IMR-90 (cell line): ENCODE data around the gene MEGF6. TPM values are rescaled to one million over a fixed set of nuclear protein-coding genes. Genes with fewer than 3 reads are reported as not detected.

Source experiments
- ATAC-seq: fragments of 200-7000 bp; cut with Tn5 transposase; 2 replicates; pipeline ENCODE4 v1.9.1; 2020; ENCODE audit warnings: low read depth, mild to moderate bottlenecking, moderate library complexity
- BruUV-seq: library from RNA; stranded (reverse); fragments of 400-500 nt; replicated peaks from 2 replicates; lab custom pipeline; 2021; lab: Mats Ljungman, UMichigan
- CTCF ChIA-PET: fragments of 300-600 bp; formaldehyde crosslinking; extraction: SDS; loops from one replicate; lab custom pipeline; 2021; ENCODE audit warnings: antibody characterized with exemption; lab: Yijun Ruan, JAX
- POLR2A ChIA-PET: fragments of 300-600 bp; sonication (Branson Sonifier 250); formaldehyde crosslinking; loops from one replicate; lab custom pipeline; 2022; ENCODE audit warnings: antibody characterized with exemption; ENCODE audit not compliant: unreplicated experiment; lab: Charles Lee
- DNase-seq: peaks from one replicate; pipeline ENCODE4 v3.0.0; 2013
- H2AFZ ChIP-seq: replicated peaks from 2 replicates; pipeline ENCODE3; 2013; ENCODE audit warnings: low read length, mild to moderate bottlenecking; ENCODE audit not compliant: poor library complexity
- H2AK5ac ChIP-seq: 2 replicates; pipeline ENCODE4 v1.6.1; 2013; ENCODE audit warnings: low read depth, low read length, inconsistent platforms
- H2AK9ac ChIP-seq: replicated peaks from 2 replicates; pipeline ENCODE3; 2013; ENCODE audit warnings: mild to moderate bottlenecking, low read depth, low read length, moderate library complexity; ENCODE audit not compliant: poor library complexity
- H2BK120ac ChIP-seq: 2 replicates; pipeline ENCODE4 v1.6.1; 2013; ENCODE audit warnings: low read depth, low read length, inconsistent platforms
- H2BK15ac ChIP-seq: 3 replicates; pipeline ENCODE4 v1.6.1; 2013; ENCODE audit warnings: low read depth, low read length, inconsistent platforms
- H2BK20ac ChIP-seq: 2 replicates; pipeline ENCODE4 v1.6.1; 2013; ENCODE audit warnings: low read depth, mild to moderate bottlenecking, inconsistent platforms, low read length, moderate library complexity
- H2BK5ac ChIP-seq: 2 replicates; pipeline ENCODE4 v1.6.1; 2013; ENCODE audit warnings: mild to moderate bottlenecking, low read depth, low read length, inconsistent platforms; ENCODE audit not compliant: poor library complexity, severe bottlenecking
- H3K14ac ChIP-seq: replicated peaks from 2 replicates; pipeline ENCODE4 v1.6.1; 2013; ENCODE audit warnings: low read depth, low read length, inconsistent platforms
- H3K18ac ChIP-seq: 2 replicates; pipeline ENCODE4 v1.6.1; 2013; ENCODE audit warnings: low read depth, low read length, control low read depth
- H3K23ac ChIP-seq: 2 replicates; pipeline ENCODE4 v1.6.1; 2013; ENCODE audit warnings: low read depth, low read length, inconsistent platforms
- H3K27ac ChIP-seq: 2 replicates; pipeline ENCODE4 v1.5.1; 2013; ENCODE audit warnings: mild to moderate bottlenecking, control low read depth, low read length; ENCODE audit not compliant: insufficient read depth
- H3K27me3 ChIP-seq: 2 replicates; pipeline ENCODE4 v1.6.1; 2013; ENCODE audit warnings: low read length; ENCODE audit not compliant: control insufficient read depth, insufficient read depth
- H3K36me3 ChIP-seq: 2 replicates; pipeline ENCODE4 v1.6.1; 2013; ENCODE audit warnings: low read length, mixed read lengths; ENCODE audit not compliant: control insufficient read depth, insufficient read depth
- H3K4ac ChIP-seq: 2 replicates; pipeline ENCODE4 v1.6.1; 2013; ENCODE audit warnings: low read depth, low read length, inconsistent platforms
- H3K4me1 ChIP-seq: 2 replicates; pipeline ENCODE4 v1.6.1; 2013; ENCODE audit warnings: low read length, mixed read lengths; ENCODE audit not compliant: control insufficient read depth, insufficient read depth
- H3K4me2 ChIP-seq: 2 replicates; pipeline ENCODE4 v1.6.1; 2013; ENCODE audit warnings: low read depth, mild to moderate bottlenecking, control low read depth, low read length, moderate library complexity
- H3K4me3 ChIP-seq: 2 replicates; pipeline ENCODE4 v1.5.1; 2013; ENCODE audit warnings: low read depth, mild to moderate bottlenecking, control low read depth, low read length, moderate library complexity; ENCODE audit not compliant: insufficient read depth
- H3K56ac ChIP-seq: 2 replicates; pipeline ENCODE4 v1.6.1; 2013; ENCODE audit warnings: low read length, inconsistent platforms; ENCODE audit not compliant: insufficient read depth; ENCODE audit errors: extremely low read depth
- H3K79me1 ChIP-seq, 2 experiments: 2 replicates each; pipeline ENCODE4 v1.6.1; 2013; ENCODE audit warnings: low read length in 2 of 2, inconsistent platforms in 1 of 2, low read depth in 1 of 2
- H3K9ac ChIP-seq: 2 replicates; pipeline ENCODE4 v1.6.1; 2013; ENCODE audit warnings: low read depth, low read length, control low read depth
- H3K9me1 ChIP-seq: 2 replicates; pipeline ENCODE4 v1.6.1; 2013; ENCODE audit warnings: low read length, inconsistent platforms; ENCODE audit not compliant: insufficient read depth
- H3K9me3 ChIP-seq: 2 replicates; pipeline ENCODE4 v1.6.1; 2013; ENCODE audit warnings: low read length; ENCODE audit not compliant: control insufficient read depth, insufficient read depth
- H4K20me1 ChIP-seq: 2 replicates; pipeline ENCODE4 v1.6.1; 2013; ENCODE audit warnings: low read length, inconsistent platforms; ENCODE audit not compliant: insufficient read depth
- H4K5ac ChIP-seq: 2 replicates; pipeline ENCODE4 v1.6.1; 2013; ENCODE audit warnings: mild to moderate bottlenecking, low read depth, low read length, control low read depth
- H4K8ac ChIP-seq, 2 experiments: 2 replicates each; pipeline ENCODE4 v1.6.1; 2013; ENCODE audit warnings: low read depth in 2 of 2, low read length in 2 of 2, control low read depth in 1 of 2, inconsistent platforms in 1 of 2
- H4K91ac ChIP-seq: 2 replicates; pipeline ENCODE4 v1.6.1; 2013; ENCODE audit warnings: low read depth, low read length, inconsistent platforms; ENCODE audit not compliant: insufficient read depth
- BHLHE40 ChIP-seq: fragments of 150-350 bp; IDR thresholded peaks from 2 replicates; pipeline ENCODE4 v1.6.1; 2016; ENCODE audit warnings: mild to moderate bottlenecking, low read depth, low read length
- CHD1 ChIP-seq: IDR thresholded peaks from 2 replicates; pipeline ENCODE4 v1.6.1; 2012; ENCODE audit warnings: low read depth, low read length, improper control_type of control experiment
- CTCF ChIP-seq: conservative IDR thresholded peaks from 2 replicates; pipeline ENCODE4 v1.5.1; 2012; ENCODE audit warnings: mild to moderate bottlenecking, low read depth, low read length, improper control_type of control experiment
- FOS ChIP-seq: fragments of 150-350 bp; IDR thresholded peaks from 2 replicates; pipeline ENCODE4 v1.6.1; 2016; ENCODE audit warnings: low read depth, low read length
- MAZ ChIP-seq: IDR thresholded peaks from 2 replicates; pipeline ENCODE4 v1.6.1; 2012; ENCODE audit warnings: low read depth, mild to moderate bottlenecking, low read length, improper control_type of control experiment, moderate library complexity, borderline replicate concordance
- MXI1 ChIP-seq: IDR thresholded peaks from 2 replicates; pipeline ENCODE4 v1.6.1; 2012; ENCODE audit warnings: low read depth, mild to moderate bottlenecking, low read length, moderate library complexity, borderline replicate concordance
- NFE2L2 ChIP-seq: fragments of 150-350 bp; IDR thresholded peaks from 2 replicates; pipeline ENCODE4 v1.6.1; 2016; ENCODE audit warnings: low read depth, mild to moderate bottlenecking, low read length
- RAD21 ChIP-seq: IDR thresholded peaks from 2 replicates; pipeline ENCODE4 v1.6.1; 2012; ENCODE audit warnings: low read length, improper control_type of control experiment
- RCOR1 ChIP-seq: IDR thresholded peaks from 2 replicates; pipeline ENCODE4 v1.6.1; 2012; ENCODE audit warnings: mild to moderate bottlenecking, low read length, improper control_type of control experiment; ENCODE audit not compliant: insufficient replicate concordance
- WGBS, 2 experiments: methylation state at CpG; one replicate each; pipeline versions ENCODE4 v1.1.5 to v1.1.7; 2013; ENCODE audit warnings: missing lambda C conversion rate in 2 of 2; ENCODE audit not compliant: insufficient read length in 1 of 2; ENCODE audit errors: extremely low coverage in 2 of 2; 5-methylcytosine and 5-hydroxymethylcytosine counted together
- dilution Hi-C: fragments of 300-500 bp; cut with HindIII; formaldehyde crosslinking; loops from one replicate; pipeline ENCODE4 v1.14.3; 2018; ENCODE audit warnings: low sequenced_read_pairs; ENCODE audit not compliant: unreplicated experiment
- in situ Hi-C: fragments of 300-500 bp; cut with MboI; formaldehyde crosslinking; loops from 3 replicates; pipeline ENCODE4 v1.14.3; 2019; ENCODE audit warnings: low sequenced_read_pairs, inconsistent platforms, mixed read lengths
- intact Hi-C: fragments of 100-400 bp; cut with micrococcal nuclease; formaldehyde crosslinking; loops from 2 replicates; pipeline ENCODE4 v1.10.0; 2022
- polyA plus RNA-seq, 3 experiments: library from polyadenylated mRNA; depleted of rRNA; stranded (reverse); fragments of >200 nt; gene quantifications; 2 replicates each; pipeline ENCODE4 v1.2.3, GENCODE V29; 2012; ENCODE audit warnings: low replicate concordance in 1 of 3
- total RNA-seq: library from RNA; depleted of rRNA; stranded (reverse); fragments of >200 nt; gene quantifications from 2 replicates; pipeline ENCODE4 v1.2.3, GENCODE V29; 2012

MEGF6 gene
- total and polyA plus RNA-seq, 2 of the 4 experiments (the other 2 are of a cell fraction): 0.72 to 4.1 TPM

DNA sequence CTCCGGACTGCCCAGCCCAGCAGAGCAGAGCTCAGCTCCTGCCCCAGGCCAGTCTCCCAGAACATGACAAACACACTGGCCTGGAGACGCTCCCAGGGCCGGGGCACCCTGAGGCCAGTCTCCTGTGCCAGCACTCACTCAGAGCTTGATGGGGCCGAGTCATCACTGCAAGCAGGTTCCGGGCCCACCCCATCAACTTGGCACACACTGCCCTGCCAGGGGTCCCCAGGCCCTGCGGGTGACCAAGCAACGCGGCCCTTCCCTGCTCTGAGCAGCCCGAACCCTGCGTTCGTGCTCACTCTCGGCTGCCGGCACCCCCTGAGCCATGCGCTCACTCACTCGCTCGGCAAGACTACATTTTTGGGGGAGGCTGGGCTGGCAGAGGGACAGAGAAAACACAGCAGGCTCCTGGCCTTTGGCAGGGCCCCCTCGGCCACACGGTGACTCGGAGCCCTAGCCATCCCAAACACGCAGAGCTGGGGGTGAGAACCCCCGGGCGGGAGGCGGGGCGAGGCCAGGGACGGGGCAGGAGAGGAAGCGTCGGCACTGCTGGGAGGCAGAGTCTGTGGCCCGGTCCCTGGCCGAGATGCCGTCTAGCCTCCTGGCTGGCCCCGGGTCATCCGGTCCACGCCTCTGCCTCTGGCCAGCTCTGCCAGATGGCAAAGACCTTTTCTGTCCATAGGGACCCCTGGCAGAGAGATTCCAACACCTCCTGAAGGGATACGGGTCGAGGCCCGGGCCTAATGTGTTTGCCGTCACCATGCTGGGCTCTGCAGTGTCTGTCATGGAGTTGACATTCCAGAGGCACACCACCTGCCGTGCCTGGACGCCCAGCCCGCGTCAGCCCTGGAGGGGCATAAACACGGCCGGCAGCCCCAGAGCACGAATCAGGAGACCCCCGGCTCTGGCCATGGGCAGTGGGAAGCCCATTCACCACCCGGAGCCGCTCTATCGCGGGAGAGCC lies 68.0 kb downstream of the MEGF6 start:
- CTCF ChIA-PET: no interaction called here
- H4K5ac ChIP-seq: peak overlapping the region; percentile 90
- intact Hi-C loops (loop anchor here (5.0 kb wide), 1 partner anchor 41 kb away; no protein-coding TSS in a partner anchor), in situ Hi-C loops (no loop called here), dilution Hi-C loops (no loop called here)
- H3K14ac ChIP-seq: peak overlapping the region; percentile 95
- peak; percentile 88 for ATAC-seq
- WGBS, 2 experiments: 37% methylated on average over 26 of the region's 49 CpGs; no CpG with 5 or more reads in 1 of the 2 experiments
- no peaks in the 10 kb centered on the region for H3K79me1 ChIP-seq
- peak overlapping the region; percentile 86 for H3K23ac ChIP-seq
- H2BK15ac ChIP-seq: peak overlapping the region; percentile 96; the same call in 2 of the 3 replicates
- H2BK120ac ChIP-seq: peak overlapping the region; percentile 99
- H3K27ac ChIP-seq: peak overlapping the region; percentile 96
- 0 out of 2 replicates have a peak, but pooled peaks cover 2% of the 10 kb centered on the region for H3K9me1 ChIP-seq
- BruUV-seq: no TSS peak
- POLR2A ChIA-PET: no interaction called here
- H2BK5ac ChIP-seq: peak overlapping the region; percentile 98
- H3K9me3 ChIP-seq: no peaks in the 10 kb centered on the region; the same call in 1 of the 2 replicates
- no peaks in the 10 kb centered on the region for H3K36me3 ChIP-seq
- peak overlapping the region; percentile 45 for H3K4me2 ChIP-seq
- peak; percentile 92 for DNase-seq
- H2AK5ac ChIP-seq: peak overlapping the region; percentile 99
- H4K91ac ChIP-seq: peak overlapping the region; percentile 98
- H3K9ac ChIP-seq: peak overlapping the region; percentile 53
- peak overlapping the region; percentile 99 for H2AK9ac ChIP-seq
- H2BK20ac ChIP-seq: peak overlapping the region; percentile 90
- H3K27me3 ChIP-seq: no peaks in the 10 kb centered on the region
- H3K18ac ChIP-seq: peak overlapping the region; percentile 92
- H4K8ac ChIP-seq: peak overlapping the region; percentile 95
- peak overlapping the region; percentile 91 for H2AFZ ChIP-seq
- peaks cover 37% of the 10 kb centered on the region for H3K4me1 ChIP-seq
- peak; percentile 97 for TF ChIP-seq MAZ
- TF ChIP-seq RCOR1: peak; percentile 75
- TF ChIP-seq NFE2L2: 0 out of 2 replicates have a peak, but pooled peaks have one; percentile 6
- peak; percentile 59 for TF ChIP-seq MXI1
- no peak for TF ChIP-seq CHD1
- TF ChIP-seq FOS: peak; percentile 77
- no peak for TF ChIP-seq RAD21
- no peak for TF ChIP-seq BHLHE40
- no peak for TF ChIP-seq CTCF
- H3K56ac ChIP-seq: peak overlapping the region; percentile 37
- H3K4me3 ChIP-seq: no peak overlapping the region
- H3K4ac ChIP-seq: peak overlapping the region; percentile 98
- no peaks in the 10 kb centered on the region for H4K20me1 ChIP-seq
